HepG2 (cell line): ENCODE measurements around the gene STYK1. TPM values are rescaled to one million over a fixed set of nuclear protein-coding genes. Genes with fewer than 3 reads are reported as not detected.
A peak's percentile ranks its signal among the peaks of the same experiment; 100 is the strongest.

ENCODE experiments used
- AKAP8 ChIP-seq: sonication (generic); formaldehyde crosslinking; IDR thresholded peaks from 2 replicates; pipeline ENCODE4 v1.5.1; 2020; ENCODE audit warnings: mild to moderate bottlenecking, missing genetic modification reagents
- ARID4A ChIP-seq: sonication (generic); formaldehyde crosslinking; IDR thresholded peaks from 2 replicates; pipeline ENCODE4 v1.5.0; 2020; ENCODE audit warnings: mild to moderate bottlenecking, missing genetic modification reagents, borderline replicate concordance
- KDM2A ChIP-seq: sonication (generic); formaldehyde crosslinking; IDR thresholded peaks from 2 replicates; pipeline ENCODE4 v1.4.0; 2020; ENCODE audit warnings: low read depth, missing genetic modification reagents, borderline replicate concordance
- NONO ChIP-seq, 2 experiments: fragments of 450-650 bp in 1 of 2; sonication (generic) in 1 of 2; formaldehyde crosslinking in 1 of 2; IDR thresholded peaks in 1 of 2; conservative IDR thresholded peaks in 1 of 2; 2 replicates each; pipeline versions ENCODE4 v1.6.1 to v1.8.0; 2017 to 2022; ENCODE audit warnings: mild to moderate bottlenecking in 1 of 2, missing genetic modification reagents in 1 of 2, moderate library complexity in 1 of 2
- PRDM10 ChIP-seq: sonication (generic); formaldehyde crosslinking; IDR thresholded peaks from 2 replicates; pipeline ENCODE4 v1.4.0; 2020; ENCODE audit warnings: low read depth, missing genetic modification reagents
- RXRA ChIP-seq: sonication (generic); formaldehyde crosslinking; IDR thresholded peaks from 2 replicates; pipeline ENCODE4 v1.5.1; 2020; ENCODE audit warnings: missing genetic modification reagents
- SALL1 ChIP-seq: sonication (generic); formaldehyde crosslinking; IDR thresholded peaks from 2 replicates; pipeline ENCODE4 v1.8.0; 2022; ENCODE audit warnings: mild to moderate bottlenecking, missing genetic modification reagents
- TBP ChIP-seq: sonication (generic); formaldehyde crosslinking; IDR thresholded peaks from 2 replicates; pipeline ENCODE4 v1.5.0; 2020; ENCODE audit warnings: missing genetic modification reagents
- TP53 ChIP-seq: sonication (generic); formaldehyde crosslinking; conservative IDR thresholded peaks from 2 replicates; pipeline ENCODE4 v1.4.0; 2020; ENCODE audit warnings: missing genetic modification reagents
- ZBTB7A ChIP-seq: sonication (generic); formaldehyde crosslinking; IDR thresholded peaks from 2 replicates; pipeline ENCODE4 v1.8.0; 2022; ENCODE audit warnings: mild to moderate bottlenecking, missing genetic modification reagents
- ZFX ChIP-seq: sonication (generic); formaldehyde crosslinking; IDR thresholded peaks from 2 replicates; pipeline ENCODE4 v1.4.0; 2020; ENCODE audit warnings: mild to moderate bottlenecking, low read depth, missing genetic modification reagents, moderate library complexity
- ZNF235 ChIP-seq: sonication (generic); formaldehyde crosslinking; IDR thresholded peaks from 2 replicates; pipeline ENCODE4 v1.8.1; 2023; ENCODE audit warnings: mild to moderate bottlenecking, missing genetic modification reagents, borderline replicate concordance
- ZNF547 ChIP-seq: sonication (generic); formaldehyde crosslinking; IDR thresholded peaks from 2 replicates; pipeline ENCODE4 v1.5.1; 2020; ENCODE audit warnings: mild to moderate bottlenecking, missing genetic modification reagents
- ZNF607 ChIP-seq: sonication (generic); formaldehyde crosslinking; IDR thresholded peaks from 2 replicates; pipeline ENCODE4 v1.5.1; 2020; ENCODE audit warnings: missing genetic modification reagents, mild to moderate bottlenecking, borderline replicate concordance
- ZNF709 ChIP-seq: sonication (generic); formaldehyde crosslinking; IDR thresholded peaks from 2 replicates; pipeline ENCODE4 v1.5.0; 2020; ENCODE audit warnings: mild to moderate bottlenecking, missing genetic modification reagents
- polyA plus RNA-seq, 8 experiments: library from polyadenylated mRNA; depleted of rRNA in 3 of 8; stranded (reverse) in 7 of 8; unstranded in 1 of 8; fragments of >200 nt; fragmentation: Illumina TruSeq in 4 of 8; extraction: Trizol in 4 of 8; gene quantifications; 2 replicates each; pipeline versions ENCODE4 v1.2.1 to v1.2.3, GENCODE V29; 2011 to 2016; ENCODE audit warnings: low read depth in 4 of 8, missing spikeins in 1 of 8, mixed read lengths in 1 of 8; ENCODE audit not compliant: insufficient read depth in 1 of 8
- total RNA-seq, 5 experiments: library from RNA; depleted of rRNA; stranded (reverse); fragments of >200 nt; fragmentation: Illumina TruSeq; extraction: Trizol; gene quantifications; 2 replicates each; pipeline ENCODE4 v1.2.3, GENCODE V29; 2016; ENCODE audit warnings: low read depth in 1 of 5

STYK1 gene
- total and polyA plus RNA-seq, 2 of the 13 experiments (the other 11 are each of a cell fraction or from before 2014, with no cell fraction given): not detected

- TF ChIP-seq PRDM10 (CRISPR knock-in tag): peak; percentile 50; the same call in 1 of the 2 replicates
- peak; percentile 90 for TF ChIP-seq ARID4A (CRISPR knock-in tag)
- TF ChIP-seq ZBTB7A (CRISPR knock-in tag): 0 out of 2 replicates have a peak, but pooled peaks have one; percentile 50
- TF ChIP-seq ZNF709 (CRISPR knock-in tag): peak; percentile 55; the same call in 1 of the 2 replicates
- peak; percentile 11; the same call in 1 of the 2 replicates for TF ChIP-seq ZFX (CRISPR knock-in tag)
- TF ChIP-seq NONO (IDR thresholded peaks at IDR 0.05): no peak
- peak; percentile 69 for TF ChIP-seq NONO (CRISPR knock-in tag; conservative IDR thresholded peaks at IDR 0.05)
- no peak for TF ChIP-seq TBP (CRISPR knock-in tag)
- TF ChIP-seq RXRA: no peak
- TF ChIP-seq ZNF547 (CRISPR knock-in tag): no peak
- peak; percentile 75; the same call in 1 of the 2 replicates for TF ChIP-seq ZNF235 (CRISPR knock-in tag)
- TF ChIP-seq AKAP8 (CRISPR knock-in tag): 0 out of 2 replicates have a peak, but pooled peaks have one; percentile 29
- TF ChIP-seq KDM2A (CRISPR knock-in tag): peak; percentile 64; the same call in 1 of the 2 replicates
- no peak for TF ChIP-seq TP53
- TF ChIP-seq ZNF607 (CRISPR knock-in tag): no peak; the same call in 1 of the 2 replicates
- peak; percentile 82 for TF ChIP-seq SALL1 (CRISPR knock-in tag)
Measured at GRCh38 chr12:10721651-10722501, 48.0 kb upstream of the STYK1 start (continued).
